WTC11 (cell line): ENCODE measurements around the gene ACO2. TPM values are rescaled to one million over a fixed set of nuclear protein-coding genes. Genes with fewer than 3 reads are reported as not detected.

ENCODE experiments used
- ATAC-seq: fragments of 200-7000 bp; cut with Tn5 transposase; 2 replicates; pipeline ENCODE4 v1.10.0; 2021; ENCODE audit warnings: mild to moderate bottlenecking, moderate library complexity
- CTCF ChIA-PET: fragments of 300-600 bp; sonication (Branson Sonifier 250); formaldehyde crosslinking; loops from one replicate; lab custom pipeline; 2021; ENCODE audit warnings: antibody characterized with exemption; lab: Charles Lee
- POLR2A ChIA-PET: fragments of 350-600 bp; sonication (Branson Sonifier 250); formaldehyde crosslinking; loops from one replicate; lab custom pipeline; 2021; ENCODE audit warnings: antibody characterized with exemption; lab: Charles Lee
- DNase-seq: peaks from one replicate; pipeline ENCODE4 v3.0.0; 2021; ENCODE audit warnings: low spot score
- H3K27ac Mint-ChIP-seq: 2 replicates; pipeline ENCODE4 v1.8.0; 2021; ENCODE audit warnings: mixed read lengths
- H3K27me3 Mint-ChIP-seq: 2 replicates; pipeline ENCODE4 v1.8.0; 2021; ENCODE audit warnings: low read depth, mild to moderate bottlenecking, moderate library complexity, mixed read lengths
- H3K36me3 Mint-ChIP-seq: 2 replicates; pipeline ENCODE4 v1.8.0; 2021; ENCODE audit warnings: mixed read lengths
- H3K4me1 Mint-ChIP-seq: 2 replicates; pipeline ENCODE4 v1.8.0; 2022; ENCODE audit warnings: mixed read lengths
- H3K4me3 Mint-ChIP-seq: 2 replicates; pipeline ENCODE4 v1.8.0; 2021; ENCODE audit warnings: mild to moderate bottlenecking, moderate library complexity, mixed read lengths
- H3K9me3 Mint-ChIP-seq: 2 replicates; pipeline ENCODE4 v1.8.0; 2021; ENCODE audit warnings: mixed read lengths
- ATF6 ChIP-seq: sonication (generic); formaldehyde crosslinking; IDR thresholded peaks from 2 replicates; pipeline ENCODE4 v1.8.1; 2023; ENCODE audit warnings: mild to moderate bottlenecking, missing genetic modification reagents
- CBFB ChIP-seq: sonication (generic); formaldehyde crosslinking; IDR thresholded peaks from 2 replicates; pipeline ENCODE4 v1.8.1; 2022; ENCODE audit warnings: mild to moderate bottlenecking, low read depth, missing genetic modification reagents
- CTCF ChIP-seq: fragments of 200-600 bp; IDR thresholded peaks from 2 replicates; pipeline ENCODE4 v1.8.0; 2022; ENCODE audit warnings: antibody characterized with exemption
- ESRRA ChIP-seq: sonication (generic); formaldehyde crosslinking; IDR thresholded peaks from 2 replicates; pipeline ENCODE4 v1.8.1; 2022; ENCODE audit warnings: mild to moderate bottlenecking, missing genetic modification reagents, borderline replicate concordance
- ETV6 ChIP-seq: sonication (generic); formaldehyde crosslinking; IDR thresholded peaks from 2 replicates; pipeline ENCODE4 v1.8.1; 2022; ENCODE audit warnings: mild to moderate bottlenecking, missing genetic modification reagents
- FOXP1 ChIP-seq: sonication (generic); formaldehyde crosslinking; IDR thresholded peaks from 2 replicates; pipeline ENCODE4 v1.8.0; 2022; ENCODE audit warnings: missing genetic modification reagents, mild to moderate bottlenecking, moderate library complexity, borderline replicate concordance
- GABPB1 ChIP-seq: sonication (generic); formaldehyde crosslinking; IDR thresholded peaks from 2 replicates; pipeline ENCODE4 v1.8.1; 2023; ENCODE audit warnings: mild to moderate bottlenecking, missing genetic modification reagents
- IRF1 ChIP-seq: sonication (generic); formaldehyde crosslinking; IDR thresholded peaks from 2 replicates; pipeline ENCODE4 v1.8.0; 2023; ENCODE audit warnings: missing genetic modification reagents
- TEAD4 ChIP-seq: sonication (generic); formaldehyde crosslinking; IDR thresholded peaks from 2 replicates; pipeline ENCODE4 v1.8.0; 2022; ENCODE audit warnings: mild to moderate bottlenecking, missing genetic modification reagents
- USF2 ChIP-seq: sonication (generic); formaldehyde crosslinking; IDR thresholded peaks from 2 replicates; pipeline ENCODE4 v1.8.1; 2023; ENCODE audit warnings: mild to moderate bottlenecking, missing genetic modification reagents, moderate library complexity
- ZNF121 ChIP-seq: sonication (generic); formaldehyde crosslinking; IDR thresholded peaks from 2 replicates; pipeline ENCODE4 v1.8.0; 2023; ENCODE audit warnings: missing genetic modification reagents
- ZNF219 ChIP-seq: sonication (generic); formaldehyde crosslinking; IDR thresholded peaks from 2 replicates; pipeline ENCODE4 v1.8.0; 2023; ENCODE audit warnings: missing genetic modification reagents, mild to moderate bottlenecking, borderline replicate concordance
- ZNF281 ChIP-seq: sonication (generic); formaldehyde crosslinking; IDR thresholded peaks from 2 replicates; pipeline ENCODE4 v1.8.0; 2023; ENCODE audit warnings: mild to moderate bottlenecking, missing genetic modification reagents
- ZNF396 ChIP-seq: fragments of 250-450 bp; sonication (Bioruptor Pico); IDR thresholded peaks from 2 replicates; pipeline ENCODE4 v1.8.0; 2021; ENCODE audit warnings: mild to moderate bottlenecking, moderate library complexity, borderline replicate concordance
- ZNF425 ChIP-seq: fragments of 250-450 bp; sonication (Bioruptor Pico); conservative IDR thresholded peaks from 2 replicates; pipeline ENCODE4 v1.9.0; 2021; ENCODE audit warnings: mild to moderate bottlenecking
- ZNF671 ChIP-seq: fragments of 250-450 bp; sonication (Bioruptor Pico); IDR thresholded peaks from 2 replicates; pipeline ENCODE4 v1.8.0; 2021; ENCODE audit warnings: mild to moderate bottlenecking
- ZSCAN18 ChIP-seq: fragments of 250-450 bp; sonication (Bioruptor Pico); IDR thresholded peaks from 2 replicates; pipeline ENCODE4 v2.1.2; 2022; ENCODE audit warnings: mild to moderate bottlenecking, moderate library complexity
- total RNA-seq: library from RNA; stranded (reverse); gene quantifications from 3 replicates; pipeline ENCODE4 v1.2.3, GENCODE V29; 2021

ACO2 gene
- total RNA-seq, 1 experiment from 2014 or later = 104 TPM

GRCh38 chr22:41468381-41469217, at the start of gene ACO2, which contains the start of gene PHF5A (continued):
- no peak for TF ChIP-seq ZSCAN18
- TF ChIP-seq ETV6 = peak; percentile 37; the same call in 1 of the 2 replicates
- TF ChIP-seq ZNF281 (CRISPR knock-in tag) = peak; percentile 60; the same call in 1 of the 2 replicates
- TF ChIP-seq GABPB1 (CRISPR knock-in tag) = peak; percentile 28; the same call in 1 of the 2 replicates
- no peak for TF ChIP-seq IRF1
- TF ChIP-seq CBFB = 0 out of 2 replicates have a peak, but pooled peaks have one; percentile 54
- no peak for TF ChIP-seq USF2 (CRISPR knock-in tag)
- TF ChIP-seq ATF6 (CRISPR knock-in tag) = no peak
- TF ChIP-seq ZNF671 (CRISPR knock-in tag) = no peak
- no peak for TF ChIP-seq ZNF425
- TF ChIP-seq ESRRA = peak; percentile 98
- no peak for TF ChIP-seq ZNF121 (CRISPR knock-in tag)

- ChIA-PET POLR2A (no interaction called here), CTCF (interaction anchor here (1.1 to 3.8 kb wide), 2 partner anchors 13 to 22 kb away, joined by 3 to 13 read pairs; no protein-coding TSS in a partner anchor)
- Mint-ChIP-seq H3K4me3 (no peak overlapping the region), H3K4me1 (peaks cover 3% of the 10 kb centered on the region; the same call in 1 of the 2 replicates), H3K36me3 (peaks cover 2% of the 10 kb centered on the region; the same call in 1 of the 2 replicates), H3K9me3 (no peaks in the 10 kb centered on the region), H3K27ac (peak overlapping the region; percentile 61), H3K27me3 (no peaks in the 10 kb centered on the region)
- ATAC-seq (no peak), DNase-seq (no peak)
- TF ChIP-seq ZNF396 (CRISPR knock-in tag) (no peak), ZNF219 (CRISPR knock-in tag) (no peak), USF2 (CRISPR knock-in tag) (no peak), TEAD4 (no peak), FOXP1 (CRISPR knock-in tag) (no peak), CTCF (no peak)
These were observed 43.1 kb upstream of the ACO2 start for GRCh38 chr22:41425660-41426365.
